ENCODE data around the gene ZBTB7A. TPM values are rescaled to one million over a fixed set of nuclear protein-coding genes. Genes with fewer than 3 reads are reported as not detected.

The ZBTB7A gene
- total RNA-seq, 1 donor, result 42.7 TPM

GRCh38 chr19:4063369-4064148, 3.1 kb downstream of the ZBTB7A start:
- H3K27ac ChIP-seq (ENCODE audit: low read depth, low read length), result peak overlapping the region; percentile 69
- TF ChIP-seq, protein P1, sequence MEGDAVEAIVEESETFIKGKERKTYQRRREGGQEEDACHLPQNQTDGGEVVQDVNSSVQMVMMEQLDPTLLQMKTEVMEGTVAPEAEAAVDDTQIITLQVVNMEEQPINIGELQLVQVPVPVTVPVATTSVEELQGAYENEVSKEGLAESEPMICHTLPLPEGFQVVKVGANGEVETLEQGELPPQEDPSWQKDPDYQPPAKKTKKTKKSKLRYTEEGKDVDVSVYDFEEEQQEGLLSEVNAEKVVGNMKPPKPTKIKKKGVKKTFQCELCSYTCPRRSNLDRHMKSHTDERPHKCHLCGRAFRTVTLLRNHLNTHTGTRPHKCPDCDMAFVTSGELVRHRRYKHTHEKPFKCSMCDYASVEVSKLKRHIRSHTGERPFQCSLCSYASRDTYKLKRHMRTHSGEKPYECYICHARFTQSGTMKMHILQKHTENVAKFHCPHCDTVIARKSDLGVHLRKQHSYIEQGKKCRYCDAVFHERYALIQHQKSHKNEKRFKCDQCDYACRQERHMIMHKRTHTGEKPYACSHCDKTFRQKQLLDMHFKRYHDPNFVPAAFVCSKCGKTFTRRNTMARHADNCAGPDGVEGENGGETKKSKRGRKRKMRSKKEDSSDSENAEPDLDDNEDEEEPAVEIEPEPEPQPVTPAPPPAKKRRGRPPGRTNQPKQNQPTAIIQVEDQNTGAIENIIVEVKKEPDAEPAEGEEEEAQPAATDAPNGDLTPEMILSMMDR (IDR thresholded peaks at IDR 0.05; ENCODE audit: extremely low read depth, low read depth, low read length), result no peak
- H4K20me1 ChIP-seq (ENCODE audit: insufficient read depth, low read length), result peaks cover 43% of the 10 kb centered on the region

DNA sequence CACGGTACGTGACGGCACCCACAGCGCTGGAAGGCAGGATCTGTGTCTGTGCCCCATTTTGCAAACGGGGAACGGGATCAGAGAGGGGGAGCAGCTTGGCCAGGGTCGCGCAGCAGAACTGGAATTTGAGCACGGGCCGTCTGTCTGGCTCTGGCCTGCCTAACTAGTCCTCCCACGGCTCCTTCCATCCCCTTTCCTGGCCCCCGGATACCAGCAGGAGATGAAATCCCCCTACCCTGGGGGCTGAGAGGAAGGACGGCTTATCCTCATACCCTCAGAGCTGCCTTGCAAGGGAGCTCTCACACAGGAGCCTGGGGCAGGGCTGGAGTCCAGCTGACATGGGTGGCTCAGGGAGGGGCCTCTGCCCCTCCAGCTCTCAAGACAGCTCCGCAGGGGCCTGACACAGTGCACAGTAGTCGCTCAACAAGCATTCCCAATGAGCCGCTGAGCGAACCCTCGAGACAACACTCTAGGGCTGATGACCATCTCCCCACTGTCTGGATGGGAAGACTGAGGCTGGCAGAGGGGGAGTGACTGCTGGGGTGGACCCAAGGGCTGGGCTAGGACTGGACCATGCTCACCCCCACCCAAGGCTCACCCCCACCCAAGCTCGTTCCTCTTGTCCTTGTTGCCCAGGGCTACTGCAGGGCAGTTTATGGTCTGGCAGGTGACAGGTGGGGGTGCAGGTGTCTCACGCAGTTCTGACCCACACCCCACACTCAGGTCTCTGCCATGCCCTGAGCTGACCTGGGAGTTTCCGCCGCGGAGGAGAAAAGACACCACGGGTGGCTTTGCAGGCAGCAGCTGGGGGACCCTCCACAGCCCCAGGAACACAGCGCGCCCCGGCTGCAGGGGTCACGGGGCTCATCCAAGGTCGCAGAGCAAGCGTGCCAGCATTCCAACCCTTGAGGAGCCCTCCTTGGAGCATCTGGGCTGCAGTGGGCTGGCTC, 4.0 kb downstream of the ZBTB7A start:
- Histone ChIP-seq H3K4me3 (ENCODE audit: insufficient read depth, low read length) (peak overlapping the region; percentile 90), H2AFZ (ENCODE audit: low read length) (no peak overlapping the region)
- no peak for DNase-seq (ENCODE audit: insufficient read length, low spot score, missing footprints)

More at GRCh38 chr19:4063369-4064148, 3.1 kb downstream of the ZBTB7A start:
- Histone ChIP-seq H3K4me1 (ENCODE audit: insufficient read depth, low read length) (peaks cover 52% of the 10 kb centered on the region), H2AFZ (ENCODE audit: low read length) (no peak overlapping the region), H3K79me2 (ENCODE audit: insufficient read depth, low read length) (peaks cover 69% of the 10 kb centered on the region), H3K9me3 (ENCODE audit: low read depth, low read length) (no peaks in the 10 kb centered on the region), H3K4me3 (ENCODE audit: insufficient read depth, low read length) (peak overlapping the region; percentile 90), H3K27me3 (ENCODE audit: insufficient read depth, low read length) (no peaks in the 10 kb centered on the region), H3K4me2 (ENCODE audit: insufficient read depth, low read length) (peak overlapping the region; percentile 88), H3K36me3 (ENCODE audit: insufficient read depth, low read length) (peaks cover 15% of the 10 kb centered on the region)
- peak; percentile 92 for DNase-seq (ENCODE audit: insufficient read length, low spot score, missing footprints)

GRCh38 chr19:4061683-4062418, 4.8 kb downstream of the ZBTB7A start:
- Histone ChIP-seq H2AFZ (ENCODE audit: low read length) (no peak overlapping the region), H3K27me3 (ENCODE audit: insufficient read depth, low read length) (no peaks in the 10 kb centered on the region), H3K36me3 (ENCODE audit: insufficient read depth, low read length) (peaks cover 15% of the 10 kb centered on the region), H3K79me2 (ENCODE audit: insufficient read depth, low read length) (peaks cover 86% of the 10 kb centered on the region), H3K4me3 (ENCODE audit: insufficient read depth, low read length) (peak overlapping the region; percentile 51), H3K4me1 (ENCODE audit: insufficient read depth, low read length) (peaks cover 58% of the 10 kb centered on the region), H4K20me1 (ENCODE audit: insufficient read depth, low read length) (peaks cover 55% of the 10 kb centered on the region), H3K9me3 (ENCODE audit: low read depth, low read length) (no peaks in the 10 kb centered on the region), H3K27ac (ENCODE audit: low read depth, low read length) (peak overlapping the region; percentile 53), H3K4me2 (ENCODE audit: insufficient read depth, low read length) (peak overlapping the region; percentile 58)
- no peak for DNase-seq (ENCODE audit: insufficient read length, low spot score, missing footprints)
- TF ChIP-seq, protein P1 (IDR thresholded peaks at IDR 0.05; ENCODE audit: extremely low read depth, low read depth, low read length), result no peak

More for the DNA sequence above, 4.0 kb downstream of the ZBTB7A start:
- H3K36me3 ChIP-seq (ENCODE audit: insufficient read depth, low read length), result peaks cover 15% of the 10 kb centered on the region
- TF ChIP-seq, protein P1 (IDR thresholded peaks at IDR 0.05; ENCODE audit: extremely low read depth, low read depth, low read length), result no peak
- H3K27ac ChIP-seq (ENCODE audit: low read depth, low read length), result peak overlapping the region; percentile 17
- H3K79me2 ChIP-seq (ENCODE audit: insufficient read depth, low read length), result peaks cover 77% of the 10 kb centered on the region
- H4K20me1 ChIP-seq (ENCODE audit: insufficient read depth, low read length), result peaks cover 49% of the 10 kb centered on the region
- H3K9me3 ChIP-seq (ENCODE audit: low read depth, low read length), result no peaks in the 10 kb centered on the region
- H3K4me1 ChIP-seq (ENCODE audit: insufficient read depth, low read length), result peaks cover 58% of the 10 kb centered on the region
- no peaks in the 10 kb centered on the region for H3K27me3 ChIP-seq (ENCODE audit: insufficient read depth, low read length)
- peak overlapping the region; percentile 88 for H3K4me2 ChIP-seq (ENCODE audit: insufficient read depth, low read length)
